GM21576 (cell line): ENCODE results near the gene SEBOX.

ENCODE experiments used
- ATAC-seq: cut with Tn5 transposase; IDR thresholded peaks from one replicate; pipeline ENCODE4 v1.9.1; 2021; ENCODE audit warnings: mild to moderate bottlenecking, moderate library complexity; ENCODE audit not compliant: unreplicated experiment

The SEBOX gene, protein sequence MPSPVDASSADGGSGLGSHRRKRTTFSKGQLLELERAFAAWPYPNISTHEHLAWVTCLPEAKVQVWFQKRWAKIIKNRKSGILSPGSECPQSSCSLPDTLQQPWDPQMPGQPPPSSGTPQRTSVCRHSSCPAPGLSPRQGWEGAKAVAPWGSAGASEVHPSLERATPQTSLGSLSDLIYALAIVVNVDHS

GRCh38 chr17:28364665-28365363 lies at the start of gene SEBOX:
Gene SEBOX (minus strand): TSS chr17:28365199. CDS start chr17:28365151, 48 bp downstream.
- ATAC-seq = no peak

DNA sequence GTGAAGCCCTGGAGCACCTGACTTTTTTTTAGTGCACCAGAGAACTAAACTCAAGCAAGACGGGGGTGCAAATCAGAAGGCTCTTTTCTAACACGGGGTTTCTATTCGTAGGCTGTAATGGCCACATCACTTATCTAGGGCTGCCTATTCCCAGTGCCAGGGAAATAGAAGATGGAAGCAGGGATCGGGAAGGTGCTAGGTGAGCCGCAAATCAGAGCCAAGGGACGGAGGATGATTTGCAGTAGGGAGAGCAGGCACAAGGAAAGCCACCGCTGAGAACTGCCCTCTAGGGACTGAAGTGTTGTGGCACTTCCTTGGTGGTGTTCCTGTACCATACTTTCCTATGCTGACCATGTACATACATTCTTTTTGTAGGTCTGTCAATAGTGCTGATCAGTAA lies 48.8 kb upstream of the SEBOX start:
- ATAC-seq = no peak

- ATAC-seq = no peak
These were observed 47.1 kb upstream of the SEBOX start for GRCh38 chr17:28412099-28412498.

DNA sequence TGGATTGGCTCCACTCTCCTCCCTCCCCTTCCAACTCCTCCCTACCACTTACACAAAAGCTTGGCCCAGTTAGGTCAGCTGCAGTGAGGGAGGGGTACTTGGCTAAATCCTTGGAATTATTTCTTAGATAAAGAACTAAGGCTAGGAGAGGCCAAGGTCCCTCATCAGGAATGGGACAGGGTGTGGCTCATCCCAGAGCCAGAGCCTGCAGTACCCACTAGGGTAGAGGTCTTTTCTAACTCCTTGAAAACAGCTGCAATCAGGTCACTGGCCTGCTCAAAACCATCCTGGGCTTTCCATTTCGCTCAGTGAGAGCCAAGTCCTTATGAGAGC lies 42.9 kb upstream of the SEBOX start:
- ATAC-seq = no peak

GRCh38 chr17:28407130-28407973 lies 42.4 kb upstream of the SEBOX start:
- ATAC-seq = no peak

GRCh38 chr17:28406473-28406814 lies 41.4 kb upstream of the SEBOX start:
- ATAC-seq = no peak

- ATAC-seq = no peak
These were observed 40.9 kb upstream of the SEBOX start, which contains the start of gene SLC46A1 for GRCh38 chr17:28405632-28406472. Gene SLC46A1 (minus strand): TSS chr17:28406212. CDS start chr17:28406114, 98 bp downstream.

GRCh38 chr17:28404812-28405570 lies 40.0 kb upstream of the SEBOX start:
- no peak for ATAC-seq

GRCh38 chr17:28404461-28404811 lies 39.4 kb upstream of the SEBOX start:
- ATAC-seq = no peak

GRCh38 chr17:28404007-28404406 lies 39.0 kb upstream of the SEBOX start:
- ATAC-seq = no peak

DNA sequence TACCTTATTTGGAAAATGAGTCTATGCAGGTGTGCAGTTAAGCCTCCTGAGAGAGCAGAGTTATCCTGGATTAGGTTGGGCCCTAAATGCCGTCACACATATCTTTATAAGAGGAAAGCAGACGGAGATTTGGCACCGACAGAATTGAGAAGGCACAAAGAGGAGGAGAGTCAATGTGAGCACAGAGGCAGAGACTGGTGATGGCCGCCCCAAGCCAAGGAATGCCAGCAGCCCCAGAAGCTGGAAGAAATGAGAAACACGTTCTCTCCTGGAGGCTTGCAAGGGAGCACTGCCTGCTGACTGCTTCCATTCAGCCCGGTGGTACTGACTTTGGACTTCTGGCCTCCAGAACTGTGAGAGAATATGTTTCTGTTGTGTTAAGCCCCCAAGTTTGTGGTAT lies 37.8 kb upstream of the SEBOX start:
- ATAC-seq = no peak

- ATAC-seq = no peak
These were observed 37.2 kb upstream of the SEBOX start for GRCh38 chr17:28402224-28402630.

DNA sequence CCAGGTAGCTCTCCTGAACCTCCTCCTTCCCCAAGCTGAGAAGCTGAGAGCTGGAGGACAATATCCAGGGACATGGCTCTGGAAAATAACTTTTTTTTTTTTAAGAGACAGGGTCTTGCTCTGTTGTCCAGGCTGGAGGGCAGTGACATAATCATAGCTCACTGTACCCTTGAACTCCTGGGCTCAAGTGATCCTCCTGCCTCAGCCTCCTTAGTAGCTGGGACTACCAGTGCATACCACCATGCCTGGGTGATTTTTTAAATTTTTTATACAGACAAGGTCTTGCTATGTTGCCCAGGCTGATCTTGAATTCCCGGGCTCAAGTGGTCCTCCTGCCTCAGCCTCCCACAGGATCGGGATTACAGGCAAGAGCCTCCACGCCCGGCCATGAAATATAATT lies 34.8 kb upstream of the SEBOX start:
- ATAC-seq = no peak

DNA sequence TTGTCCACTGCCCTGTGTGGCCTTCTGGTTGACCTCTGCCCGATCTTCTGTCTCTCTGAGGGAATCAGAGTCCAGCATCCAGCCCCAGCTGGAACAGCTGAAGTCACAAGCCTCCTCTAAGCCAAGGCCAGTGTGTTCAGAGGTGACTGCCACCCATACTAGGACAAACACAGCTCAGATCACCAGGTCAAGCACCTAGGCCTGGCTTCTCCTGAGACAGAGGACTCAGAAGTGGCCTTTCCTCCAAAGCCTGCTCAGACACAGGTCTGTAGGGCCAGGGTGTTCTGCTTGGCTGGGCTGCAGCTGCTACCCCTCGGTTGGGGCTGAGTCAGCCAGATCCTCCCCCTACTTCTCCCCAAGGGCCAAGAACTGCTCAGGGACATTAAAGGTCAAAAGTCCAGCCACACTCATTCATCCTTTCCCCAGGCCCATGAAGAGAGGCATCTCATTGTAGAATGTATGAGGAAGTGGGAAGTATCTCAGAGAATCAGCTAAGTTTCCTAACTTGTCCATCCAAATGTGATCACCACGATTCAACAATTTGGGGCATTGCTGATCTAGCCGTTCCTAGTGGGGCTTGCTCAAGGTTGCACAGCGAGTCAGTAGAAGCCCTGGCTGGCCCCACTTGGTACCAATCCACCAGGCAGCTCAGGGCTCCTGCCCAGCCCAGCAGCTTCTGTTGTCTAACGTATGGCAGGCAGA lies 33.4 kb upstream of the SEBOX start:
- no peak for ATAC-seq

GRCh38 chr17:28397687-28398279 lies 32.8 kb upstream of the SEBOX start:
- no peak for ATAC-seq

GRCh38 chr17:28397275-28397674 lies 32.3 kb upstream of the SEBOX start:
- ATAC-seq = no peak

DNA sequence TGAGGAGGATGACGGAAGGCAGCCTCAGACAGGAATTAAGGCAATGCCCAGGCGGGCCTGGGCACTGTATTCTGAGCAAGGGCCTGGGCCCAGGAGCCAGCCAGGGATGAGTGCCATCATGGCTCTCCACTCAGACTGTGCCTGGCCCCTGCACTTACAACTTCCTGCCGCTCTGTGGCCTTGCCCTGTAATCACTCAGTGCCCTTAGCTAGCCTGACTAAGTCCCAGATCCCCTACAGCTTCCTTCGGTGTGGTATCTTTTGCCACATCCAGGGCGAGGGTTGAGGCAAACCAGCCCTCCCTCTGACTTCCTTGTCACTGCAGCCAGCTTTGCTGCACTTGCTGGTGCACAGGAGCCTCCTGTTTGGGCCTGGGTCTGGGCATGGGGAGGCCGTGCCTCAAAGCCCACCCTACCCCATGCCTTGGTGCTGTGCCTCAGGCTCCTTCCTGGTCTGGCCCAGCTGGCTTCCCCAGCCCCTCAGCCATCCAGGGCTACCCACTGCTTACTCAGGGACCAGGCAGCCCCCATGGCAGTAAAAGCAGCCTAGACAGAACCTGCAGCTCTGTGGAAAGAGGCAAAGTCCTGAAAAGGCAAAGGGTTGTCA lies 31.7 kb upstream of the SEBOX start:
- ATAC-seq = no peak

GRCh38 chr17:28395968-28396367 lies 31.0 kb upstream of the SEBOX start:
- no peak for ATAC-seq

DNA sequence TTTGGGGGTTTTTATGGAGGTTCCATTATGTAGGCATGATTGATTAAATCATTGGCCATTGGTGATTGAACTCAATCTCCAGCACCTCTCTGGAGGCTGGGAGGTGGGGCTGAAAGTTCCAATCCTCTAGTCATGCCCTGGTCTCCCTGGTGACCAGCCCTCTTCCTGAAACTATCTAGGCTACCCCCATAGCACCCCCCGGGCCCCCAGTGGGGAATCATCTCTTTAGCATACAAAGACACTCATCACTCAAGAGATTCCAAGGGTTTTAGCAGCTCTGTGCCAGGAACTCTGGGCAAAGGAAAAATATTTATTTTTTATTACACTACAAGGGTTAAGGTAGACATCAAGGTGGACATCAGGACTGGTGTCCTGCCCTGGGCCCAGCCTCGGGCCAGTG lies 30.4 kb upstream of the SEBOX start:
- no peak for ATAC-seq
